Muscle layer of colon (tissue), 2 donors: Measurements from ENCODE around the gene CDX2.

Source experiments
- H3K27ac ChIP-seq: one replicate; pipeline ENCODE4 v1.7.0; 2013; ENCODE audit warnings: low read depth, mild to moderate bottlenecking, low read length, moderate library complexity
- H3K27me3 ChIP-seq, 2 donors: one replicate each; pipeline ENCODE4 v1.7.0; 2013; ENCODE audit warnings: low read length in 2 of 2, mild to moderate bottlenecking in 2 of 2; ENCODE audit not compliant: insufficient read depth in 2 of 2, control insufficient read depth in 1 of 2
- H3K36me3 ChIP-seq: one replicate; pipeline ENCODE4 v1.7.0; 2013; ENCODE audit warnings: mild to moderate bottlenecking, low read length; ENCODE audit not compliant: insufficient read depth
- H3K4me1 ChIP-seq: one replicate; pipeline ENCODE4 v1.7.0; 2013; ENCODE audit warnings: mild to moderate bottlenecking, low read length; ENCODE audit not compliant: insufficient read depth
- H3K4me3 ChIP-seq, 2 donors: one replicate each; pipeline ENCODE4 v1.7.0; 2013; ENCODE audit warnings: low read length in 2 of 2, low read depth in 1 of 2, mild to moderate bottlenecking in 1 of 2, moderate library complexity in 1 of 2
- H3K9ac ChIP-seq: one replicate; pipeline ENCODE4 v1.7.0; 2013; ENCODE audit warnings: low read length
- H3K9me3 ChIP-seq: one replicate; pipeline ENCODE4 v1.7.0; 2013; ENCODE audit warnings: mild to moderate bottlenecking, low read length
- donor health status: abdominal sarcoma.
- donor health status: Adenocarcinoma of cecum.

Gene CDX2

DNA sequence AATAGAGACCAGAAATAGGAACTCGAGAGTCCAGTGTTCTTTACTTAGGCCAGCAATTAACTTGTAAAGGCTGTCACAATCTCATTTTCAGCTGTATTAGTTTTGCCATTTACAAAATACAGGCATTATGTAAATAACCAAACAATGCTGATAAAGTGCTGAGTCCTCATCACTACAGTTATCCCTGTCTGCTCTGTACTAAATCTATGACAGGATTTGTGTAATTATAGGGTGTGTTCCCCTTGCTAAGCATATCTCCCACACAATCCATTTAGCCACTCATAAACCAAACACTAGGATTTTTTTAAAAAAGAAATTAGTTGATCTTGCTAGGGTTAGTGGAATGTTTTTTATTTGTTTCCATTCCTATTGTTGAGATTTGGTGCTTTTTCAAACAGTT lies 26.1 kb downstream of the CDX2 start:
- no peak overlapping the region for H3K27ac ChIP-seq
- H3K27me3 ChIP-seq = no peaks in the 10 kb centered on the region
- H3K4me1 ChIP-seq = no peaks in the 10 kb centered on the region
- no peaks in the 10 kb centered on the region for H3K36me3 ChIP-seq
- H3K4me3 ChIP-seq = no peak overlapping the region
- H3K9me3 ChIP-seq = no peaks in the 10 kb centered on the region
- no peak overlapping the region for H3K9ac ChIP-seq

DNA sequence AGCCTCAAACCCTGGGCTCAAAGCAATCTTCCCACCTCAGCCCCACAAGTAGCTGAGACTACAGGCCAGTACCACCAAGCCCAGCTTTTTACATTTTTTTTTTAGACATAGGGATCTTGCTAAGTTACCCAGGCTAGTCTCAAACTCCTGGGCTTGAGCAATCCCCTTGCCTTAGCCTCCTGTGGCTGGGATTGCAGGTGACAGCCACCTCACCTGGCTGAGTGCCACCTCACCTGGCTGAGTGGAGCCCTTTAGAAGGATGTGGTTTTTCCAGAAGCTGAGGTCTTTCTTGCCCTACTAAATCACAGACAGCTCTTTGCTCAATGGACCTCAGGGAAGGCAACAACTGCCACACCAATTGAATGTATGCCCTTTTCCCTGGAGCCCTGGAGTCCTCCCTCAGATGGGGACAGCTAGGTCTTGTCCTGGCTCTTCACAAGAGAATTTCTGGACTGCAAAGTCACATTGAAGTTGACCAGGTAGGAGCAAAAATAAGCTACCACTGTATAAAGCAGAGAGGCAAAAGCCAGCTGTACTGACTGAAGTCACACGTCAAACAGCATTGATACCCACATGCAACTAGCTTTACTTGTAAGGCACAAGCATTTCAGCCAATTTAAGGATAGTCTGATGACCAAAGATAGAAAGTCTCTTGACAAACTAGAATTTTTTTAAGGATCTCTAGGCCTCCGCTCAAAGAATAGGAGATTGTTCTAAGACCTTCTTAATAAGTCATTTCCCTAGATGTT lies 35.4 kb downstream of the CDX2 start:
- H3K4me1 ChIP-seq = no peaks in the 10 kb centered on the region
- no peak overlapping the region for H3K4me3 ChIP-seq
- H3K9ac ChIP-seq = no peak overlapping the region
- no peaks in the 10 kb centered on the region for H3K36me3 ChIP-seq
- H3K9me3 ChIP-seq = no peaks in the 10 kb centered on the region
- H3K27ac ChIP-seq = no peak overlapping the region
- H3K27me3 ChIP-seq = peaks cover 8 to 20% of the 10 kb centered on the region in 2 donors

DNA sequence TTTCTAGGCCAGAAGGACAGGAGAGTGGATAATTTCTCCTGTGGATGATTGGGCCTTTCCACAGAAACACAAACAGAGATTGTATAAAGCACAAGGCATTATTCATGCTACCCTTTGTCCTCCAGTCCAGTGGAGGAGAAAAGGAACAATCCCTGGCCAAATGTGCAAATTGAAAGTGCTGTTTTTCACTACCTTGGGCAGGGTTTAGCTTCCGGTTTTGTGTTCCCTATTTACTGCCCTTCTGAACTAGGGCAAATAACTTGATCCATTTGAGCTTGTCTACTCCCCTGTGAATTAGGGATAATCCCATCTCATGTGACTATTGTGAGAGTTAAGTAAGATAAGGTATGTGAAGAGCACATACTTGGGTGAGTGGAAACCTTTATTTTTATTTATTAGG lies 36.0 kb downstream of the CDX2 start:
- no peaks in the 10 kb centered on the region for H3K36me3 ChIP-seq
- no peak overlapping the region for H3K27ac ChIP-seq
- H3K4me1 ChIP-seq = no peaks in the 10 kb centered on the region
- no peak overlapping the region for H3K9ac ChIP-seq
- no peaks in the 10 kb centered on the region for H3K9me3 ChIP-seq
- H3K4me3 ChIP-seq = no peak overlapping the region
- H3K27me3 ChIP-seq = peaks cover 11 to 26% of the 10 kb centered on the region in 2 donors

GRCh38 chr13:27929868-27930267 lies 39.2 kb downstream of the CDX2 start:
- H3K4me3 ChIP-seq = no peak overlapping the region
- H3K9ac ChIP-seq = no peak overlapping the region
- H3K36me3 ChIP-seq = no peaks in the 10 kb centered on the region
- no peaks in the 10 kb centered on the region for H3K9me3 ChIP-seq
- no peaks in the 10 kb centered on the region for H3K4me1 ChIP-seq
- H3K27ac ChIP-seq = no peak overlapping the region
- H3K27me3 ChIP-seq = peaks cover 35 to 58% of the 10 kb centered on the region in 2 donors

GRCh38 chr13:27928805-27929753 lies 40.0 kb downstream of the CDX2 start:
- Histone ChIP-seq H3K4me1 (no peaks in the 10 kb centered on the region), H3K27me3 (peaks cover 35 to 65% of the 10 kb centered on the region in 2 donors), H3K36me3 (no peaks in the 10 kb centered on the region), H3K4me3 (no peak overlapping the region), H3K9me3 (no peaks in the 10 kb centered on the region), H3K27ac (no peak overlapping the region), H3K9ac (no peak overlapping the region)

GRCh38 chr13:27928353-27928804 lies 40.7 kb downstream of the CDX2 start:
- Histone ChIP-seq H3K27ac (no peak overlapping the region), H3K36me3 (no peaks in the 10 kb centered on the region), H3K4me1 (no peaks in the 10 kb centered on the region), H3K9ac (no peak overlapping the region), H3K4me3 (no peak overlapping the region), H3K9me3 (no peaks in the 10 kb centered on the region), H3K27me3 (peaks cover 41 to 70% of the 10 kb centered on the region in 2 donors)

GRCh38 chr13:27927444-27928352 lies 41.4 kb downstream of the CDX2 start:
- no peak overlapping the region for H3K27ac ChIP-seq
- H3K9ac ChIP-seq = no peak overlapping the region
- H3K9me3 ChIP-seq = no peaks in the 10 kb centered on the region
- H3K4me1 ChIP-seq = no peaks in the 10 kb centered on the region
- peaks cover 48 to 76% of the 10 kb centered on the region in 2 donors for H3K27me3 ChIP-seq
- H3K36me3 ChIP-seq = no peaks in the 10 kb centered on the region
- H3K4me3 ChIP-seq = no peak overlapping the region

DNA sequence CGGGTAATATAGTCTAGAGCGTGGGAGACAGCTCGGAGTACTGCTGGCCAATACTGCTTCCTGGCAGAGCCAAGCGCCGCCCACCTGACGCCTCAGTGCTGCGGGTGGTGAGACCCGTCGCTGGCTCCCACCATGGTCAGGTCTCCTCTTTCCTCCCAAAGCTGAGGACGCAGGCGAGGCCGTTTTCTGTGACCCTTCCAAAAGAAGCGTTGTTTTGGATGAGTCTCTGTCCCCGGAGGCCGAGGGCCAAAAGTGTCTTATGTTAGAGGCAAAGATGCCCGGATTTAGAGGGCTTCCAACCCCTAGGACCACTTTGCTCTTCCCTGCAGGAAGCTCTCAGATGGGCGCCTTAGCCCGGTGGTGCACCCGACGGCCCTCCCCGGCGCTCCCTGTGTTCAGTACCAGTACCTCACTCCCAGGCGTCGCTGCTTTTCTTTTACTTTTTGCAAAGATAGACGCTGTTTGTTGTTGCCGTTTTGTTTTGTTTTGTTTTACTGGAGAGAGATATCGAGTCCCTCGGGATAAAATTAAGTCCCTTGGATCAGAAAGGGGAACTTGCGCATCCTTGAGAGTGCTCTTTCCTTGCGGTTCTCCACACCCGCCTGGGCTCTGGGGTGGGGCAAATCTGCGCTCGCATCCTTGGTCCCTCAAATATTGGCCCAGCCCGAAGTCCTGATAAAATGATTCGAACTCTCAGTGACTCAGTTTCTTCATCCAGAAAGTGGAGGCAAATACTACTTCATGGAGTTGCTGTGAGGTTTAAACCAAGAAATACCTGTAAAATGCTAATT lies 42.3 kb downstream of the CDX2 start:
- Histone ChIP-seq H3K27ac (no peak overlapping the region), H3K9ac (no peak overlapping the region), H3K9me3 (no peaks in the 10 kb centered on the region), H3K4me3 (no peak overlapping the region), H3K27me3 (peaks cover 56 to 85% of the 10 kb centered on the region in 2 donors), H3K4me1 (no peaks in the 10 kb centered on the region), H3K36me3 (no peaks in the 10 kb centered on the region)

- Histone ChIP-seq H3K27ac (no peak overlapping the region), H3K9me3 (no peaks in the 10 kb centered on the region), H3K9ac (no peak overlapping the region)
Observed at GRCh38 chr13:27925220-27925991, 43.7 kb downstream of the CDX2 start.

More at GRCh38 chr13:27925220-27925991, 43.7 kb downstream of the CDX2 start:
- H3K27me3 ChIP-seq = peaks cover 70 to 94% of the 10 kb centered on the region in 2 donors
- peaks cover 6% of the 10 kb centered on the region for H3K4me1 ChIP-seq
- H3K4me3 ChIP-seq = no peak overlapping the region
- no peaks in the 10 kb centered on the region for H3K36me3 ChIP-seq
